ENCODE data around the gene AGTR1. TPM values are rescaled to one million over a fixed set of nuclear protein-coding genes. Genes with fewer than 3 reads are reported as not detected.

The AGTR1 gene
- total and polyA plus RNA-seq, 2 of the 13 experiments (the other 11 are each of a cell fraction or from before 2014, with no cell fraction given): 0.64 to 1.5 TPM

DNA sequence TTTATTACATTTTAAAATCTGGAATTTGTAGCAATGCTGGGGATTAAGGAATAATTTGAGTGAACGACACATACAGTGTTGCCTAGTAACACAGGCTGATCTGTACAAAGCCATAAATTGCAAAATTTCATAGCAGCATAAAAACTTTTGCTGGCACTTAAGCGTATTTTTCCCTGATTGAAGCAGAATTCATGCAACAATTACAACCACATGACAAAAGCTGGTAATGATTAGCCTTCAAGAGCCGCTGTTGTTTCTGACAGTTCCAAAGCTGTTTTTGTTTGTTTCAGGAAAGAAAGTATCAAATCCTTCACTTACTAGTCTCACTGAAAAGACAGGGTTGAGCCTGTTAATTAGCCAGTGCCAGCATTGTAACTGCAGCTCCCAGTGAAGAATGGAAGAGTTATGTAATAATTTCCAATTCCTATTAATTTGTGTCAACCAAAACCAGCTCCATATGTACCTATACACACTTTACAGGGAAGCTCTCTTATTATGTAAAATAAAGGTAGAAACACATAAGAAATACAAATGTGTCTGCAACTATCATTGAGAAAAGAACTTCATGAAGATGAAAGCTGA, 60.7 kb downstream of the AGTR1 start (continued):
- TF ChIP-seq, protein P1, sequence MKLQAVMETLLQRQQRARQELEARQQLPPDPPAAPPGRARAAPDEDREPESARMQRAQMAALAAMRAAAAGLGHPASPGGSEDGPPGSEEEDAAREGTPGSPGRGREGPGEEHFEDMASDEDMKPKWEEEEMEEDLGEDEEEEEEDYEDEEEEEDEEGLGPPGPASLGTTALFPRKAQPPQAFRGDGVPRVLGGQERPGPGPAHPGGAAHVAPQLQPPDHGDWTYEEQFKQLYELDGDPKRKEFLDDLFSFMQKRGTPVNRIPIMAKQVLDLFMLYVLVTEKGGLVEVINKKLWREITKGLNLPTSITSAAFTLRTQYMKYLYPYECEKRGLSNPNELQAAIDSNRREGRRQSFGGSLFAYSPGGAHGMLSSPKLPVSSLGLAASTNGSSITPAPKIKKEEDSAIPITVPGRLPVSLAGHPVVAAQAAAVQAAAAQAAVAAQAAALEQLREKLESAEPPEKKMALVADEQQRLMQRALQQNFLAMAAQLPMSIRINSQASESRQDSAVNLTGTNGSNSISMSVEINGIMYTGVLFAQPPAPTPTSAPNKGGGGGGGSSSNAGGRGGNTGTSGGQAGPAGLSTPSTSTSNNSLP (IDR thresholded peaks at IDR 0.05; ENCODE audit: low read depth, low read length): no peak
- no peak for TF ChIP-seq ZFP41 (CRISPR knock-in tag; IDR thresholded peaks at IDR 0.05; ENCODE audit: borderline replicate concordance)

- Histone ChIP-seq H3K9ac (ENCODE audit: insufficient read depth, low read depth, low read length) (no peak overlapping the region), H3K4me3 (replicated peaks in 1 of 3; ENCODE audit: insufficient read depth in 1 of 3, low read depth in 2 of 3, low read length in 3 of 3) (no peak overlapping the region), H3K4me1 (ENCODE audit: insufficient read depth, low read length) (no peaks in the 10 kb centered on the region), H3K36me3 (replicated peaks in 1 of 2; ENCODE audit: control insufficient read depth in 1 of 2, insufficient read depth in 2 of 2, low read length in 2 of 2) (no peaks in the 10 kb centered on the region), H4K20me1 (ENCODE audit: insufficient read depth, low read length) (no peaks in the 10 kb centered on the region), H2AFZ (ENCODE audit: low read length) (no peak overlapping the region), H3K27ac (ENCODE audit: extremely low read length, insufficient read depth, low read length) (no peak overlapping the region), H3K27me3 (ENCODE audit: control insufficient read depth in 1 of 2, insufficient read depth in 2 of 2, low read length in 2 of 2) (no peaks in the 10 kb centered on the region), H3K4me2 (ENCODE audit: low read depth, low read length) (no peak overlapping the region), H3K9me3 (ENCODE audit: low read length) (no peaks in the 10 kb centered on the region), H3K79me2 (ENCODE audit: insufficient read depth, low read length) (no peaks in the 10 kb centered on the region)
- POLR2A ChIA-PET: no interaction called here
- no TSS peak for BruUV-seq (replicated peaks)
- DNase-seq (ENCODE audit: low spot score) (no peak), ATAC-seq (no peak), FAIRE-seq (no peak)
- CTCF ChIA-PET (ENCODE audit: low intra/inter-chr PET ratio, low total read pairs): no interaction called here
- 1% methylated on average over 4 of the region's 4 CpGs for WGBS (ENCODE audit: low lambda C conversion rate)
- TF ChIP-seq SNAI1 (CRISPR knock-in tag; IDR thresholded peaks at IDR 0.05; ENCODE audit: borderline replicate concordance) (no peak), ZNF101 (CRISPR knock-in tag; IDR thresholded peaks at IDR 0.05; ENCODE audit: borderline replicate concordance, low read depth) (no peak), NFIB (CRISPR knock-in tag; IDR thresholded peaks at IDR 0.05; ENCODE audit: borderline replicate concordance) (no peak), CEBPG (CRISPR knock-in tag; IDR thresholded peaks at IDR 0.05) (no peak), ZNF543 (CRISPR knock-in tag; IDR thresholded peaks at IDR 0.05) (no peak), ZNF430 (CRISPR knock-in tag; IDR thresholded peaks at IDR 0.05) (no peak), ZNF747 (CRISPR knock-in tag; IDR thresholded peaks at IDR 0.05; ENCODE audit: borderline replicate concordance) (no peak), ZSCAN5A (CRISPR knock-in tag; IDR thresholded peaks at IDR 0.05; ENCODE audit: borderline replicate concordance) (no peak), TMF1 (CRISPR knock-in tag; IDR thresholded peaks at IDR 0.05; ENCODE audit: low read depth) (no peak), HDAC1 (CRISPR knock-in tag; IDR thresholded peaks at IDR 0.05) (no peak), AKAP8 (CRISPR knock-in tag; IDR thresholded peaks at IDR 0.05) (no peak), CHD2 (IDR thresholded peaks at IDR 0.05; ENCODE audit: low read depth, low read length) (no peak)
- TF ChIP-seq, protein P2, sequence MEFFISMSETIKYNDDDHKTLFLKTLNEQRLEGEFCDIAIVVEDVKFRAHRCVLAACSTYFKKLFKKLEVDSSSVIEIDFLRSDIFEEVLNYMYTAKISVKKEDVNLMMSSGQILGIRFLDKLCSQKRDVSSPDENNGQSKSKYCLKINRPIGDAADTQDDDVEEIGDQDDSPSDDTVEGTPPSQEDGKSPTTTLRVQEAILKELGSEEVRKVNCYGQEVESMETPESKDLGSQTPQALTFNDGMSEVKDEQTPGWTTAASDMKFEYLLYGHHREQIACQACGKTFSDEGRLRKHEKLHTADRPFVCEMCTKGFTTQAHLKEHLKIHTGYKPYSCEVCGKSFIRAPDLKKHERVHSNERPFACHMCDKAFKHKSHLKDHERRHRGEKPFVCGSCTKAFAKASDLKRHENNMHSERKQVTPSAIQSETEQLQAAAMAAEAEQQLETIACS (CRISPR knock-in tag; IDR thresholded peaks at IDR 0.05): no peak
- TF ChIP-seq, protein P3, sequence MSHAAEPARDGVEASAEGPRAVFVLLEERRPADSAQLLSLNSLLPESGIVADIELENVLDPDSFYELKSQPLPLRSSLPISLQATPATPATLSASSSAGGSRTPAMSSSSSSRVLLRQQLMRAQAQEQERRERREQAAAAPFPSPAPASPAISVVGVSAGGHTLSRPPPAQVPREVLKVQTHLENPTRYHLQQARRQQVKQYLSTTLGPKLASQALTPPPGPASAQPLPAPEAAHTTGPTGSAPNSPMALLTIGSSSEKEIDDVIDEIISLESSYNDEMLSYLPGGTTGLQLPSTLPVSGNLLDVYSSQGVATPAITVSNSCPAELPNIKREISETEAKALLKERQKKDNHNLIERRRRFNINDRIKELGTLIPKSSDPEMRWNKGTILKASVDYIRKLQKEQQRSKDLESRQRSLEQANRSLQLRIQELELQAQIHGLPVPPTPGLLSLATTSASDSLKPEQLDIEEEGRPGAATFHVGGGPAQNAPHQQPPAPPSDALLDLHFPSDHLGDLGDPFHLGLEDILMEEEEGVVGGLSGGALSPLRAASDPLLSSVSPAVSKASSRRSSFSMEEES (CRISPR knock-in tag; IDR thresholded peaks at IDR 0.05): no peak
- TF ChIP-seq, protein P4, sequence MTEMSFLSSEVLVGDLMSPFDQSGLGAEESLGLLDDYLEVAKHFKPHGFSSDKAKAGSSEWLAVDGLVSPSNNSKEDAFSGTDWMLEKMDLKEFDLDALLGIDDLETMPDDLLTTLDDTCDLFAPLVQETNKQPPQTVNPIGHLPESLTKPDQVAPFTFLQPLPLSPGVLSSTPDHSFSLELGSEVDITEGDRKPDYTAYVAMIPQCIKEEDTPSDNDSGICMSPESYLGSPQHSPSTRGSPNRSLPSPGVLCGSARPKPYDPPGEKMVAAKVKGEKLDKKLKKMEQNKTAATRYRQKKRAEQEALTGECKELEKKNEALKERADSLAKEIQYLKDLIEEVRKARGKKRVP (CRISPR knock-in tag; IDR thresholded peaks at IDR 0.05): no peak
- intact Hi-C loops (cut with micrococcal nuclease; ENCODE audit: unreplicated experiment) (no loop called here), in situ Hi-C loops (cut with HindIII; ENCODE audit: extremely low pct_ligation_motif_present, low pct_unique_long_range_greater_than_20kb) (no loop called here)
Observed at GRCh38 chr3:148759430-148759829, 61.7 kb downstream of the AGTR1 start.
